DND-41 (cell line): ENCODE data around the gene ELL2.

Source experiments
- ATAC-seq: fragments of 200-7000 bp; cut with Tn5 transposase; 3 replicates; pipeline ENCODE4 v1.9.1; 2021; ENCODE audit warnings: low read depth; ENCODE audit not compliant: insufficient read depth
- DNase-seq: peaks from one replicate; pipeline ENCODE4 v3.0.0-alpha.2; 2020
- H2AFZ ChIP-seq: 2 replicates; pipeline ENCODE4 v1.6.0; 2012; ENCODE audit warnings: low read depth, low read length
- H3K27ac ChIP-seq: 2 replicates; pipeline ENCODE4 v1.5.1; 2012; ENCODE audit warnings: low read length, inconsistent platforms
- H3K27me3 ChIP-seq: fragments of 200-600 bp; sonication (generic); 2 replicates; pipeline ENCODE4 v1.6.0; 2012; ENCODE audit warnings: low read length, mild to moderate bottlenecking, inconsistent platforms; ENCODE audit not compliant: insufficient read depth, poor library complexity
- H3K36me3 ChIP-seq: 2 replicates; pipeline ENCODE4 v1.5.1; 2012; ENCODE audit warnings: low read length, inconsistent platforms; ENCODE audit not compliant: insufficient read depth
- H3K4me1 ChIP-seq: 2 replicates; pipeline ENCODE4 v1.5.1; 2012; ENCODE audit warnings: mild to moderate bottlenecking, low read length; ENCODE audit not compliant: insufficient read depth
- H3K4me2 ChIP-seq: 2 replicates; pipeline ENCODE4 v1.6.0; 2012; ENCODE audit warnings: mild to moderate bottlenecking, moderate library complexity, low read length, inconsistent platforms; ENCODE audit not compliant: insufficient read depth
- H3K4me3 ChIP-seq, 2 experiments: fragments of 200-600 bp in 1 of 2; shearing (Covaris generic) in 1 of 2; 2 replicates each; pipeline ENCODE4 v1.5.1; 2012 to 2016; ENCODE audit warnings: inconsistent platforms in 2 of 2, low read length in 2 of 2, mild to moderate bottlenecking in 2 of 2, low read depth in 1 of 2, moderate library complexity in 1 of 2
- H3K79me2 ChIP-seq: 2 replicates; pipeline ENCODE4 v1.6.0; 2012; ENCODE audit warnings: low read length, inconsistent platforms; ENCODE audit not compliant: insufficient read depth
- H3K9ac ChIP-seq: 2 replicates; pipeline ENCODE4 v1.6.0; 2012; ENCODE audit warnings: low read depth, mild to moderate bottlenecking, inconsistent platforms, low read length, moderate library complexity
- H3K9me3 ChIP-seq: 2 replicates; pipeline ENCODE4 v1.5.1; 2012; ENCODE audit warnings: low read length, moderate library complexity, mild to moderate bottlenecking, inconsistent platforms; ENCODE audit not compliant: insufficient read depth, severe bottlenecking
- H4K20me1 ChIP-seq: 2 replicates; pipeline ENCODE4 v1.6.0; 2012; ENCODE audit warnings: low read length; ENCODE audit not compliant: insufficient read depth
- CTCF ChIP-seq: IDR thresholded peaks from 2 replicates; pipeline ENCODE4 v1.5.1; 2012; ENCODE audit warnings: borderline replicate concordance, low read length, moderate library complexity, mild to moderate bottlenecking; ENCODE audit not compliant: poor library complexity, severe bottlenecking; ENCODE audit errors: extremely low read depth
- EZH2 ChIP-seq: IDR thresholded peaks from 3 replicates; pipeline ENCODE4 v1.6.1; 2012; ENCODE audit warnings: borderline replicate concordance, low read depth, mild to moderate bottlenecking, moderate library complexity, low read length, inconsistent platforms; ENCODE audit not compliant: severe bottlenecking

The ELL2 gene

GRCh38 chr5:95836544-95836943, 125.1 kb downstream of the ELL2 start:
- Histone ChIP-seq H3K4me1 (peaks cover 46% of the 10 kb centered on the region), H2AFZ (peak overlapping the region; percentile 78), H3K9me3 (no peaks in the 10 kb centered on the region), H3K27me3 (no peaks in the 10 kb centered on the region), H3K9ac (peak overlapping the region; percentile 79), H3K79me2 (peaks cover 5% of the 10 kb centered on the region), H3K36me3 (no peaks in the 10 kb centered on the region), H3K27ac (peak overlapping the region; percentile 96), H3K4me3 (peak overlapping the region in 1 of 2 experiments; percentile 70; a peak in 1 of 4 replicates), H4K20me1 (no peaks in the 10 kb centered on the region), H3K4me2 (peak overlapping the region; percentile 94)
- TF ChIP-seq EZH2 = no peak
- no peak for TF ChIP-seq CTCF
- no peak for ATAC-seq
- no peak for DNase-seq

- H3K9ac ChIP-seq = peak overlapping the region; percentile 79
- peak overlapping the region; percentile 78 for H2AFZ ChIP-seq
- peaks cover 5% of the 10 kb centered on the region for H3K79me2 ChIP-seq
- TF ChIP-seq CTCF (no peak), EZH2 (no peak)
- H3K27me3 ChIP-seq = no peaks in the 10 kb centered on the region
- peak overlapping the region; percentile 96 for H3K27ac ChIP-seq
- DNase-seq = peak; percentile 44
- H3K4me2 ChIP-seq = peak overlapping the region; percentile 94
- no peaks in the 10 kb centered on the region for H3K36me3 ChIP-seq
- H3K4me3 ChIP-seq = peak overlapping the region; percentile 43 to 70; a peak in 3 of 4 replicates
- no peaks in the 10 kb centered on the region for H4K20me1 ChIP-seq
- no peak; the same call in 2 of the 3 replicates for ATAC-seq
- peaks cover 46% of the 10 kb centered on the region for H3K4me1 ChIP-seq
- H3K9me3 ChIP-seq = no peaks in the 10 kb centered on the region
Measured at GRCh38 chr5:95835682-95836385, 125.8 kb downstream of the ELL2 start.
